Mesendoderm (in vitro differentiated cells): ENCODE data around the gene LNX2.

ENCODE experiments used
- DNase-seq: peaks from one replicate; pipeline ENCODE4 v3.0.0; 2013
- H2AK5ac ChIP-seq: 2 replicates; pipeline ENCODE4 v1.6.1; 2013; ENCODE audit warnings: low read length, inconsistent platforms
- H2BK120ac ChIP-seq: 2 replicates; pipeline ENCODE4 v1.6.1; 2013; ENCODE audit warnings: low read depth, mild to moderate bottlenecking, low read length, moderate library complexity, mixed read lengths
- H2BK15ac ChIP-seq: replicated peaks from 2 replicates; pipeline ENCODE4 v1.6.1; 2013; ENCODE audit warnings: low read depth, mild to moderate bottlenecking, moderate library complexity
- H2BK5ac ChIP-seq: 2 replicates; pipeline ENCODE4 v1.6.1; 2013; ENCODE audit warnings: low read length, inconsistent platforms
- H3K18ac ChIP-seq: 2 replicates; pipeline ENCODE4 v1.6.1; 2013; ENCODE audit warnings: mild to moderate bottlenecking, low read length, mixed read lengths
- H3K23ac ChIP-seq: one replicate; pipeline ENCODE4 v1.6.1; 2013; ENCODE audit warnings: low read length
- H3K27ac ChIP-seq: 2 replicates; pipeline ENCODE4 v1.5.1; 2013; ENCODE audit warnings: low read depth, mild to moderate bottlenecking, inconsistent platforms, low read length, moderate library complexity
- H3K27me3 ChIP-seq: 2 replicates; pipeline ENCODE4 v1.6.1; 2013; ENCODE audit warnings: low read length, control low read depth, mild to moderate bottlenecking, inconsistent platforms; ENCODE audit not compliant: insufficient read depth, poor library complexity
- H3K36me3 ChIP-seq: 2 replicates; pipeline ENCODE4 v1.6.1; 2013; ENCODE audit warnings: low read length, inconsistent platforms; ENCODE audit not compliant: control insufficient read depth, insufficient read depth
- H3K4ac ChIP-seq: one replicate; pipeline ENCODE4 v1.6.1; 2013; ENCODE audit warnings: low read depth, mild to moderate bottlenecking, low read length, moderate library complexity
- H3K4me1 ChIP-seq: 2 replicates; pipeline ENCODE4 v1.6.1; 2013; ENCODE audit warnings: low read depth, low read length, inconsistent platforms; ENCODE audit not compliant: control insufficient read depth
- H3K4me2 ChIP-seq: 2 replicates; pipeline ENCODE4 v1.6.1; 2013; ENCODE audit warnings: low read length
- H3K4me3 ChIP-seq: 2 replicates; pipeline ENCODE4 v1.5.1; 2013; ENCODE audit warnings: mild to moderate bottlenecking, low read length
- H3K56ac ChIP-seq: one replicate; pipeline ENCODE4 v1.6.1; 2013; ENCODE audit warnings: low read length
- H3K79me1 ChIP-seq: 2 replicates; pipeline ENCODE4 v1.6.1; 2013; ENCODE audit warnings: low read length, inconsistent platforms
- H3K79me2 ChIP-seq: 2 replicates; pipeline ENCODE4 v1.6.1; 2013; ENCODE audit warnings: mild to moderate bottlenecking, low read length; ENCODE audit not compliant: control insufficient read depth, insufficient read depth
- H3K9ac ChIP-seq: 2 replicates; pipeline ENCODE4 v1.6.1; 2013; ENCODE audit warnings: low read length, inconsistent platforms
- H4K5ac ChIP-seq: one replicate; pipeline ENCODE4 v1.6.1; 2013; ENCODE audit warnings: low read length
- H4K8ac ChIP-seq: one replicate; pipeline ENCODE4 v1.6.1; 2013; ENCODE audit warnings: low read depth, mild to moderate bottlenecking, control low read depth, low read length, moderate library complexity
- WGBS: extraction: QIAGEN DNeasy Blood & Tissue Kit; methylation state at CpG from one replicate; pipeline ENCODE4 v1.1.7; 2013; ENCODE audit warnings: low lambda C conversion rate, missing lambda C conversion rate; ENCODE audit not compliant: insufficient coverage; ENCODE audit errors: extremely low coverage; 5-methylcytosine and 5-hydroxymethylcytosine counted together

The LNX2 gene

DNA sequence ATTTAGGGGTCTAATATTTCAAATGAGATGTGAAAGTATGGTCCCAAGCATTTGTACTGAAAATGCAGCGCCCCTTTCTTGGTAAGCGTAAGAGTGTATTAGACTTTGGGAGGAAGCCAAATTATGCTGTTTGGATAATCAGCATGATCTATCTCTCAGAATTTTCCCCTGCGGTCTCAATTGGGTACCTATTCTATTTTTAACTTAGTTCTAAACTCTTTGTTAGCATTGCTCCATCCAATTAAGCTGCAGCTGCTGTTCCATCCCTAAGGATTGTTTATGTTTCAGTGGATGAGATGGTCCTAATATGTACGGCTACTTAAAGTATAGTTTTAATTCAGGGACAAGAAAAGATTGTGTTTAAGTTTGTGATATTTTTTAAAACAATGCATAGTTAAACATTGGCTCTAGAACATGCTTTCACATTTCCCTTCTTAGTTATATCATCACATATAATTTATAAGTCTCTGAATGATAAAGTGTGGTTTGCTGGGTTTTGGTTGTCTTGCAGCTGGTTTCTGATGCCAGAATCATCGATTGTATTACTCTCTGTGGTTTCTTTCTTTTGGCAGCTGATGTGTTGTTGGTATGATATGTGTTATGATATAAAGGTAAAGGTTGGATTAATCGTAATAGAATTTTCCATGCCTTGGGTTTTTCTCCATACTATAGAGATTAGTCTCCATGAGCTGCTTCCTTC lies 16.4 kb upstream of the LNX2 start:
- no peak overlapping the region for H3K56ac ChIP-seq
- H2AK5ac ChIP-seq, result no peak overlapping the region
- peaks cover 7% of the 10 kb centered on the region for H3K79me2 ChIP-seq
- H3K4ac ChIP-seq, result no peak overlapping the region
- H3K4me2 ChIP-seq, result no peak overlapping the region
- H3K23ac ChIP-seq, result no peak overlapping the region
- no peak overlapping the region for H3K27ac ChIP-seq
- H2BK15ac ChIP-seq, result no peak overlapping the region
- WGBS, result no CpG with 5 or more reads among the region's 6 CpGs
- no peak for DNase-seq
- no peak overlapping the region for H4K5ac ChIP-seq
- H3K27me3 ChIP-seq, result no peaks in the 10 kb centered on the region
- H2BK5ac ChIP-seq, result no peak overlapping the region
- no peak overlapping the region for H3K9ac ChIP-seq
- H2BK120ac ChIP-seq, result no peak overlapping the region
- no peaks in the 10 kb centered on the region for H3K4me1 ChIP-seq
- no peak overlapping the region for H3K4me3 ChIP-seq
- peaks cover 17% of the 10 kb centered on the region for H3K79me1 ChIP-seq
- H3K18ac ChIP-seq, result no peak overlapping the region
- peaks cover 2% of the 10 kb centered on the region for H3K36me3 ChIP-seq
- no peak overlapping the region for H4K8ac ChIP-seq

DNA sequence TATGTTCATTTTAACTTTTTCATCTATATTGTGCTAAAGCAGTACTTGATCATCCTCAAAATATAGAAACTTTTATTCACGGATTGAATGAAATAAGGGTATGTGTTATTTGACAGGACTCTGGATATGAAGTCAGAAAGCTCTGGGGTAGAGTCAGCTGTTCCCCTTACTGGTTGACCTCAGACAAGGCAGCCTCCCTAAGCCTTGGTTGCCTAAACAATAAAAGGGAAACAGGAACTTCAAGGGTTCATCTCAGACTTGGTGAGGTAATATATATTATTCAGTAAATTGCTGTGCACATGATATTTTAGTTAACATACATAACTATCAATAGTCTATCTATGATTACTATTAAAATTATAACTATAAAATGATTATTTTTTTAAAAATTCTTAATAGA lies 14.9 kb upstream of the LNX2 start:
- Histone ChIP-seq H3K4me2 (no peak overlapping the region), H2AK5ac (no peak overlapping the region), H2BK5ac (no peak overlapping the region), H3K56ac (no peak overlapping the region), H3K4ac (no peak overlapping the region), H2BK15ac (no peak overlapping the region), H3K9ac (no peak overlapping the region), H2BK120ac (no peak overlapping the region), H3K18ac (no peak overlapping the region), H3K79me2 (peaks cover 6% of the 10 kb centered on the region), H4K8ac (no peak overlapping the region), H3K23ac (no peak overlapping the region), H3K27ac (no peak overlapping the region), H4K5ac (no peak overlapping the region), H3K4me3 (no peak overlapping the region), H3K79me1 (peaks cover 18% of the 10 kb centered on the region), H3K27me3 (no peaks in the 10 kb centered on the region), H3K36me3 (peaks cover 2% of the 10 kb centered on the region), H3K4me1 (no peaks in the 10 kb centered on the region)
- DNase-seq, result no peak
- no CpG with 5 or more reads among the region's 1 CpG for WGBS

DNA sequence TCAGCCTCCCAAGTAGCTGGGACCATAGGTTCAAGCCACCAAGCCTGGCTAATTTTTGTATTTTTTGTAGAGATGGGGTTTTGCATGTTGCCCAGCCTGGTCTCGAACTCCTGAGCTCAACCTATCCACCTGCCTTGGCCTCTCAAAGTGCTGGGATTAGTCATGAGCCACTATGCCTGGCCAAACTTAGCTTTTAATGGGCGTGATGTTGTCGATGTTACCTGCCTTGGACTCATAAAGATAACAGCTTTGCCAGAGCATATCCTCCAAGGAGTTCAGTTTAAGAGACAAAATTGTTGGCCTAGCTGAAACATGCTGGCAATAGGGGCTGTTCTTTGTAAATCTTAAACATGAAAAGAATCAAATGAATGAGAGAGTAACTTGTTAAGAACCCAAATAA lies 14.5 kb upstream of the LNX2 start:
- no peak for DNase-seq
- peaks cover 2% of the 10 kb centered on the region for H3K36me3 ChIP-seq
- H3K23ac ChIP-seq, result no peak overlapping the region
- H2BK120ac ChIP-seq, result no peak overlapping the region
- no peak overlapping the region for H3K4me3 ChIP-seq
- no CpG with 5 or more reads among the region's 3 CpGs for WGBS
- no peak overlapping the region for H3K18ac ChIP-seq
- peaks cover 7% of the 10 kb centered on the region for H3K79me2 ChIP-seq
- no peak overlapping the region for H3K27ac ChIP-seq
- H2BK15ac ChIP-seq, result no peak overlapping the region
- H4K5ac ChIP-seq, result no peak overlapping the region
- no peak overlapping the region for H2BK5ac ChIP-seq
- peaks cover 17% of the 10 kb centered on the region for H3K79me1 ChIP-seq
- no peak overlapping the region for H4K8ac ChIP-seq
- H2AK5ac ChIP-seq, result no peak overlapping the region
- no peak overlapping the region for H3K4me2 ChIP-seq
- no peak overlapping the region for H3K9ac ChIP-seq
- H3K4ac ChIP-seq, result no peak overlapping the region
- H3K56ac ChIP-seq, result no peak overlapping the region
- H3K27me3 ChIP-seq, result no peaks in the 10 kb centered on the region
- no peaks in the 10 kb centered on the region for H3K4me1 ChIP-seq

DNA sequence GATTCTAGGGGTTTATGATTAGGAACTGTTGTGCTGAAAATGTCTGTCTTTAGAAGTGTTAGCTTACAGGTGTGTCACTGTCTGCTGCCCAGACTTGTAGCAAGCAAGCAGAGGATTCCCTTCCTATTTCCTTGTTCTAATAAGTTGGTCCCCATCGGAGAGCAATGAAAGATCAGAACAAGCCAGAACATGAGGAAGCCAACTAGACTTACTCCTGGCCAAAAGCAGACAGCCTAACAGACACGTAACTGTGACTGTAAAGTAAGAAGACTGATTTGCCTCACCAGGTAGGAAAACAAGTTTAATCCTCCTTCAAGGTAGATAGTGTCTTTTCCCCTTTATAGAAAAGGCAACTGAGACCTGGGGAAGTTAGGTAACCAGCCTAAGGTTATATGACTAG lies 13.9 kb upstream of the LNX2 start:
- no peak overlapping the region for H4K8ac ChIP-seq
- no peak overlapping the region for H3K9ac ChIP-seq
- no peak overlapping the region for H2BK15ac ChIP-seq
- H3K79me1 ChIP-seq, result peaks cover 17% of the 10 kb centered on the region
- H3K36me3 ChIP-seq, result peaks cover 2% of the 10 kb centered on the region
- H3K18ac ChIP-seq, result no peak overlapping the region
- H4K5ac ChIP-seq, result no peak overlapping the region
- no peak for DNase-seq
- H2AK5ac ChIP-seq, result no peak overlapping the region
- H3K4ac ChIP-seq, result no peak overlapping the region
- no peak overlapping the region for H3K4me3 ChIP-seq
- peaks cover 7% of the 10 kb centered on the region for H3K79me2 ChIP-seq
- H2BK5ac ChIP-seq, result no peak overlapping the region
- H3K4me2 ChIP-seq, result no peak overlapping the region
- H3K23ac ChIP-seq, result no peak overlapping the region
- no peak overlapping the region for H3K56ac ChIP-seq
- no peak overlapping the region for H2BK120ac ChIP-seq
- no CpG with 5 or more reads among the region's 2 CpGs for WGBS
- H3K27ac ChIP-seq, result no peak overlapping the region
- H3K27me3 ChIP-seq, result no peaks in the 10 kb centered on the region
- no peaks in the 10 kb centered on the region for H3K4me1 ChIP-seq

DNA sequence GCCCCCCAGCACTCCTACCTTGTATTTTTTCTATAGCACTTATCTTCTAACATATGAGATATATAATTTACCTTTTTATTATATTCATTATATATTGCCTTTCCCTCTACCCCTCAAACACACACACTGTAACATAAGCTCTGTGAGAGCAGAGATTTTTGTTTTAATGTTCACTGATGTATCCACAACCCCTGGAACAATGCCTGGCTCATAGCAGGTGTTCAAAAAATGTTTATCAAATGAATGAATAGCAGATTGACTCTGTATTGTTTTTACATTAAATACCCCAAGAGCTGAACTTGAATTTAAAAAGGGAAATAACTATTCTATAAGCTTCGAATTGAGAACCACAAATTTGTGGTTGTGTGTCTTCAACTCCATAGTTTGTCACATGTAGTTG lies 12.3 kb upstream of the LNX2 start:
- peaks cover 14% of the 10 kb centered on the region for H3K79me2 ChIP-seq
- H3K4ac ChIP-seq, result no peak overlapping the region
- no peak overlapping the region for H3K18ac ChIP-seq
- H3K23ac ChIP-seq, result no peak overlapping the region
- no peak overlapping the region for H3K56ac ChIP-seq
- DNase-seq, result no peak
- H3K9ac ChIP-seq, result no peak overlapping the region
- H4K8ac ChIP-seq, result no peak overlapping the region
- no peak overlapping the region for H3K4me2 ChIP-seq
- H3K4me1 ChIP-seq, result no peaks in the 10 kb centered on the region
- no peak overlapping the region for H2AK5ac ChIP-seq
- H2BK15ac ChIP-seq, result no peak overlapping the region
- H4K5ac ChIP-seq, result no peak overlapping the region
- no peak overlapping the region for H2BK5ac ChIP-seq
- no peak overlapping the region for H3K4me3 ChIP-seq
- peaks cover 2% of the 10 kb centered on the region for H3K36me3 ChIP-seq
- H3K27ac ChIP-seq, result no peak overlapping the region
- H3K27me3 ChIP-seq, result no peaks in the 10 kb centered on the region
- WGBS, result no CpG with 5 or more reads among the region's 1 CpG
- H2BK120ac ChIP-seq, result no peak overlapping the region
- H3K79me1 ChIP-seq, result peaks cover 20% of the 10 kb centered on the region

DNA sequence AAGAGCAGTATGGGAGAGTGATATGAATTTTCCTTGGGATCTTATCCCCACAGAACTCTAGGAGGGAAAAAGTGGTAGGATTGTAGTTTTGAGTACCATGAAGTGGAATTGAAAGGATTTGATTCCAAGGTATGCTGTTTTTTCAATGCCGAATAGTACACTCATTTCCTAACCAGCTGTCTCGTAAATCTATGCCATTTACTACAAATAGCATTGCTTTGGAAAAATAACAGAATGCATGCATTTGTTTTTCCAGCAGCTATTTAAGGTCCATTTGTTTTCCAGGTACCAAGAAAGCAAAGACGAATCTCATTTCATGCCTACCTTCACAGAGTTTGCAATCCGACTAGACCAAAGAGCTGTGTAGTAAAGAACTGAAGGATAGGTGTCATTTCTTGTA lies 11.9 kb upstream of the LNX2 start:
- H2BK5ac ChIP-seq, result no peak overlapping the region
- H3K4ac ChIP-seq, result no peak overlapping the region
- no peak overlapping the region for H3K27ac ChIP-seq
- H3K4me2 ChIP-seq, result no peak overlapping the region
- no peak for DNase-seq
- H3K36me3 ChIP-seq, result peaks cover 2% of the 10 kb centered on the region
- H2BK120ac ChIP-seq, result no peak overlapping the region
- H3K56ac ChIP-seq, result no peak overlapping the region
- peaks cover 14% of the 10 kb centered on the region for H3K79me2 ChIP-seq
- no peak overlapping the region for H4K8ac ChIP-seq
- no peaks in the 10 kb centered on the region for H3K4me1 ChIP-seq
- no peak overlapping the region for H3K18ac ChIP-seq
- no peak overlapping the region for H3K23ac ChIP-seq
- H3K79me1 ChIP-seq, result peaks cover 19% of the 10 kb centered on the region
- H2AK5ac ChIP-seq, result no peak overlapping the region
- WGBS, result no CpG with 5 or more reads among the region's 4 CpGs
- H2BK15ac ChIP-seq, result no peak overlapping the region
- no peak overlapping the region for H3K4me3 ChIP-seq
- H3K27me3 ChIP-seq, result no peaks in the 10 kb centered on the region
- no peak overlapping the region for H3K9ac ChIP-seq
- H4K5ac ChIP-seq, result no peak overlapping the region
